NCI-H2081 treated with DMSO at 0.1 percent for 48 hours (cell line): Measurements from ENCODE around the gene FAAH.
"Not testable (repeated sequence)": the region's sequence is repeated elsewhere in the genome, so short reads cannot be mapped to it uniquely, and the experiment has no call there.

Experiments
- DNase-seq: peaks from one replicate; lab custom pipeline; 2025; lab: John Stamatoyannopoulos, UW

Gene FAAH

GRCh38 chr1:46394108-46394871 is at the start of gene FAAH:
FAAH (plus strand) TSS chr1:46394317; CDS start chr1:46394349, 32 bp downstream.
- DNase-seq = no peak

- DNase-seq = no peak
Observed at GRCh38 chr1:46344481-46344880, 49.6 kb upstream of the FAAH start.

- no peak for DNase-seq
Observed at GRCh38 chr1:46345281-46345680, 48.8 kb upstream of the FAAH start.

- DNase-seq = no peak
Observed at GRCh38 chr1:46352363-46352762, 41.8 kb upstream of the FAAH start.

- not testable (repeated sequence) for DNase-seq
Observed at GRCh38 chr1:46355920-46356319, 38.2 kb upstream of the FAAH start.

GRCh38 chr1:46362158-46362557 is 32.0 kb upstream of the FAAH start:
- DNase-seq = no peak

- DNase-seq = no peak
Observed at GRCh38 chr1:46363121-46363520, 31.0 kb upstream of the FAAH start.

- no peak for DNase-seq
Observed at GRCh38 chr1:46364612-46365011, 29.5 kb upstream of the FAAH start.

GRCh38 chr1:46365796-46366195 is 28.3 kb upstream of the FAAH start:
- not testable (repeated sequence) for DNase-seq

GRCh38 chr1:46367072-46367471 is 27.0 kb upstream of the FAAH start:
- no peak for DNase-seq

- DNase-seq = not testable (repeated sequence)
Observed at GRCh38 chr1:46367701-46368100, 26.4 kb upstream of the FAAH start.

- DNase-seq = no peak
Observed at GRCh38 chr1:46368791-46369190, 25.3 kb upstream of the FAAH start.

- no peak for DNase-seq
Observed at GRCh38 chr1:46369542-46370213, 24.4 kb upstream of the FAAH start.

GRCh38 chr1:46370214-46370633 is 23.9 kb upstream of the FAAH start:
- no peak for DNase-seq

- DNase-seq = no peak
Observed at GRCh38 chr1:46372431-46372830, 21.7 kb upstream of the FAAH start.

- no peak for DNase-seq
Observed at GRCh38 chr1:46379996-46380395, 14.1 kb upstream of the FAAH start.

GRCh38 chr1:46380508-46380907 is 13.6 kb upstream of the FAAH start:
- no peak for DNase-seq

- DNase-seq = no peak
Observed at GRCh38 chr1:46393510-46393909, 607 bp upstream of the FAAH start.

- DNase-seq = no peak
Observed at GRCh38 chr1:46394872-46395465, 852 bp downstream of the FAAH start.

- DNase-seq = peak; percentile 48
Observed at GRCh38 chr1:46396441-46397398, 2.6 kb downstream of the FAAH start.

- DNase-seq = no peak
Observed at GRCh38 chr1:46399307-46399706, 5.2 kb downstream of the FAAH start.

- DNase-seq = no peak
Observed at GRCh38 chr1:46400421-46400820, 6.3 kb downstream of the FAAH start.
